ENCODE results near the gene KIF26B.

The KIF26B gene

GRCh38 chr1:245684166-245684565 lies 529.4 kb downstream of the KIF26B start:
- H3K4me2 ChIP-seq (ENCODE audit: low read length): no peak overlapping the region
- no peaks in the 10 kb centered on the region for H3F3A ChIP-seq (ENCODE audit: insufficient read depth, low read length)
- no peak overlapping the region for H3K9ac ChIP-seq (ENCODE audit: low read length)
- H3K9me3 ChIP-seq (ENCODE audit: low read length): no peaks in the 10 kb centered on the region
- H4K20me1 ChIP-seq (ENCODE audit: insufficient read depth, low read length): no peaks in the 10 kb centered on the region
- no peaks in the 10 kb centered on the region for H3K36me3 ChIP-seq (ENCODE audit: insufficient read depth, low read length)
- no peaks in the 10 kb centered on the region for H3K27me3 ChIP-seq (ENCODE audit: insufficient read depth, low read length)
- no peaks in the 10 kb centered on the region for H3K79me2 ChIP-seq (ENCODE audit: insufficient read depth, low read length)
- H3K9me2 ChIP-seq (ENCODE audit: low read depth, low read length): no peaks in the 10 kb centered on the region
- H2AFZ ChIP-seq (ENCODE audit: low read length): no peak overlapping the region
- H3K4me1 ChIP-seq (ENCODE audit: insufficient read depth, low read length, severe bottlenecking): peaks cover 17% of the 10 kb centered on the region
- H3K4me3 ChIP-seq (ENCODE audit: low read depth, low read length, poor library complexity, severe bottlenecking): no peak overlapping the region
- no peak overlapping the region for H3K27ac ChIP-seq (ENCODE audit: low read depth, low read length, poor library complexity, severe bottlenecking)
- TF ChIP-seq EZH2 (IDR thresholded peaks at IDR 0.05; ENCODE audit: borderline replicate concordance, low read length): no peak
- no peak for TF ChIP-seq CTCF (IDR thresholded peaks at IDR 0.05; ENCODE audit: low read length)

GRCh38 chr1:245684571-245684970 lies 529.8 kb downstream of the KIF26B start:
- no peaks in the 10 kb centered on the region for H3K36me3 ChIP-seq (ENCODE audit: insufficient read depth, low read length)
- H3K9ac ChIP-seq (ENCODE audit: low read length): no peak overlapping the region
- H3K27me3 ChIP-seq (ENCODE audit: insufficient read depth, low read length): no peaks in the 10 kb centered on the region
- H3K79me2 ChIP-seq (ENCODE audit: insufficient read depth, low read length): no peaks in the 10 kb centered on the region
- peaks cover 15% of the 10 kb centered on the region for H3K4me1 ChIP-seq (ENCODE audit: insufficient read depth, low read length, severe bottlenecking)
- H3K9me2 ChIP-seq (ENCODE audit: low read depth, low read length): no peaks in the 10 kb centered on the region
- H3K9me3 ChIP-seq (ENCODE audit: low read length): no peaks in the 10 kb centered on the region
- H4K20me1 ChIP-seq (ENCODE audit: insufficient read depth, low read length): no peaks in the 10 kb centered on the region
- H3K4me2 ChIP-seq (ENCODE audit: low read length): no peak overlapping the region
- TF ChIP-seq CTCF (IDR thresholded peaks at IDR 0.05; ENCODE audit: low read length) (no peak), EZH2 (IDR thresholded peaks at IDR 0.05; ENCODE audit: borderline replicate concordance, low read length) (no peak)
- no peak overlapping the region for H3K4me3 ChIP-seq (ENCODE audit: low read depth, low read length, poor library complexity, severe bottlenecking)
- H3F3A ChIP-seq (ENCODE audit: insufficient read depth, low read length): no peaks in the 10 kb centered on the region
- H2AFZ ChIP-seq (ENCODE audit: low read length): no peak overlapping the region
- H3K27ac ChIP-seq (ENCODE audit: low read depth, low read length, poor library complexity, severe bottlenecking): no peak overlapping the region

GRCh38 chr1:245685111-245685810 lies 530.5 kb downstream of the KIF26B start:
- Histone ChIP-seq H3K9me2 (ENCODE audit: low read depth, low read length) (no peaks in the 10 kb centered on the region), H3K9me3 (ENCODE audit: low read length) (no peaks in the 10 kb centered on the region), H3K27me3 (ENCODE audit: insufficient read depth, low read length) (no peaks in the 10 kb centered on the region), H3K9ac (ENCODE audit: low read length) (no peak overlapping the region), H4K20me1 (ENCODE audit: insufficient read depth, low read length) (no peaks in the 10 kb centered on the region), H3K4me3 (ENCODE audit: low read depth, low read length, poor library complexity, severe bottlenecking) (no peak overlapping the region), H3K79me2 (ENCODE audit: insufficient read depth, low read length) (no peaks in the 10 kb centered on the region), H3K27ac (ENCODE audit: low read depth, low read length, poor library complexity, severe bottlenecking) (no peak overlapping the region), H3K4me1 (ENCODE audit: insufficient read depth, low read length, severe bottlenecking) (peaks cover 8% of the 10 kb centered on the region), H2AFZ (ENCODE audit: low read length) (no peak overlapping the region), H3F3A (ENCODE audit: insufficient read depth, low read length) (no peaks in the 10 kb centered on the region), H3K4me2 (ENCODE audit: low read length) (no peak overlapping the region), H3K36me3 (ENCODE audit: insufficient read depth, low read length) (no peaks in the 10 kb centered on the region)
- TF ChIP-seq CTCF (IDR thresholded peaks at IDR 0.05; ENCODE audit: low read length): no peak
- no peak for TF ChIP-seq EZH2 (IDR thresholded peaks at IDR 0.05; ENCODE audit: borderline replicate concordance, low read length)
